GM20431 (cell line): ENCODE measurements around the gene FAM24A.

Source experiments
- in situ Hi-C: fragments of 300-500 bp; cut with MseI, MboI; formaldehyde crosslinking; loops from one replicate; pipeline ENCODE4 v1.15.0; 2020; ENCODE audit warnings: low sequenced_read_pairs; ENCODE audit not compliant: unreplicated experiment

Gene FAM24A

GRCh38 chr10:122915700-122916099 lies 5.3 kb downstream of the FAM24A start:
- in situ Hi-C loops, result no loop called here

- in situ Hi-C loops, result no loop called here
These were observed 19.7 kb downstream of the FAM24A start for GRCh38 chr10:122930140-122930539.

- in situ Hi-C loops, result no loop called here
These were observed 20.9 kb downstream of the FAM24A start for GRCh38 chr10:122931088-122931906.

GRCh38 chr10:122939133-122939855 lies 28.9 kb downstream of the FAM24A start:
- in situ Hi-C loops, result no loop called here

GRCh38 chr10:122939856-122940543 lies 29.6 kb downstream of the FAM24A start:
- in situ Hi-C loops, result no loop called here

GRCh38 chr10:122949296-122949695 lies 38.9 kb downstream of the FAM24A start:
- in situ Hi-C loops, result no loop called here

GRCh38 chr10:122953902-122954730 lies 43.7 kb downstream of the FAM24A start, which contains the start of gene C10orf88:
Gene C10orf88, minus strand, starts transcription at chr10:122954227. Its CDS starts 49 bp downstream, at chr10:122954178.
- in situ Hi-C loops, result no loop called here

GRCh38 chr10:122954731-122955050 lies 44.3 kb downstream of the FAM24A start:
- in situ Hi-C loops, result no loop called here

- in situ Hi-C loops, result no loop called here
These were observed 45.5 kb downstream of the FAM24A start for GRCh38 chr10:122955892-122956291.

GRCh38 chr10:122957474-122957873 lies 47.1 kb downstream of the FAM24A start:
- in situ Hi-C loops, result no loop called here

- in situ Hi-C loops, result no loop called here
These were observed 52.0 kb downstream of the FAM24A start for GRCh38 chr10:122962405-122962804.
